T-cell (primary cell): Measurements from ENCODE around the gene HSPA1B. TPM values are rescaled to one million over a fixed set of nuclear protein-coding genes. Genes with fewer than 3 reads are reported as not detected.
A peak's percentile ranks its signal among the peaks of the same experiment; 100 is the strongest.
"Not testable (repeated sequence)": the region's sequence is repeated elsewhere in the genome, so short reads cannot be mapped to it uniquely, and the experiment has no call there.

ENCODE experiments used
- ATAC-seq, 4 experiments: fragments of 200-7000 bp in 3 of 4; fragments of 150-1000 bp in 1 of 4; cut with Tn5 transposase; replicated peaks in 1 of 4; 1 replicate in 3 of 4; 2 replicates in 1 of 4; pipeline ENCODE4 v1.10.0; 2021; ENCODE audit warnings: moderate library complexity in 3 of 4, mild to moderate bottlenecking in 2 of 4, moderate number of reproducible peaks in 1 of 4
- CTCF ChIA-PET, 2 donors: fragments of 300-600 bp; sonication (Branson Sonifier 250); formaldehyde crosslinking; loops; one replicate each; lab custom pipeline; 2022; ENCODE audit warnings: antibody characterized with exemption in 2 of 2; lab: Charles Lee
- POLR2A ChIA-PET, 2 donors: fragments of 300-600 bp; sonication (Branson Sonifier 250); formaldehyde crosslinking; loops; one replicate each; lab custom pipeline; 2022; ENCODE audit warnings: antibody characterized with exemption in 2 of 2; lab: Charles Lee
- DNase-seq, 35 experiments: peaks; one replicate each; pipeline versions ENCODE4 v3.0.0 to v3.0.0-alpha.2; 2013 to 2023
- H3K27ac ChIP-seq: one replicate; pipeline ENCODE4 v1.5.1; 2013; ENCODE audit warnings: low read length
- H3K27me3 ChIP-seq, 2 experiments: replicated peaks in 1 of 2; 1 replicate in 1 of 2; 2 replicates in 1 of 2; pipeline versions ENCODE4 v1.6.1 to v1.7.0; 2013; ENCODE audit warnings: low read length in 1 of 2, mixed read lengths in 1 of 2; ENCODE audit not compliant: control insufficient read depth in 2 of 2, insufficient read depth in 2 of 2; ENCODE audit errors: extremely low read depth in 1 of 2
- H3K36me3 ChIP-seq, 2 donors: 1 replicate in 1 of 2; 2 replicates in 1 of 2; pipeline versions ENCODE4 v1.6.1 to v1.7.0; 2013; ENCODE audit warnings: low read length in 1 of 2; ENCODE audit not compliant: control insufficient read depth in 2 of 2, insufficient read depth in 1 of 2; ENCODE audit errors: extremely low read depth in 1 of 2
- H3K4me1 ChIP-seq, 2 experiments: 1 replicate in 1 of 2; 2 replicates in 1 of 2; pipeline versions ENCODE4 v1.6.1 to v1.7.0; 2013; ENCODE audit warnings: low read length in 2 of 2, mixed read lengths in 1 of 2; ENCODE audit not compliant: insufficient read depth in 2 of 2, control insufficient read depth in 1 of 2; ENCODE audit errors: extremely low read depth in 1 of 2
- H3K4me3 ChIP-seq, 2 donors: 1 replicate in 1 of 2; 2 replicates in 1 of 2; pipeline versions ENCODE4 v1.5.1 to v1.7.0; 2013; ENCODE audit warnings: mild to moderate bottlenecking in 2 of 2, low read length in 1 of 2, moderate library complexity in 1 of 2; ENCODE audit not compliant: control insufficient read depth in 1 of 2; ENCODE audit errors: extremely low read depth in 1 of 2
- H3K9me3 ChIP-seq: 2 replicates; pipeline ENCODE4 v1.7.0; 2013
- H3K27ac Mint-ChIP-seq, 2 donors: one replicate each; pipeline ENCODE4 v1.8.0; 2020 to 2021; ENCODE audit warnings: mild to moderate bottlenecking in 2 of 2, mixed read lengths in 2 of 2
- H3K27me3 Mint-ChIP-seq, 2 donors: one replicate each; pipeline ENCODE4 v1.8.0; 2021 to 2022; ENCODE audit warnings: mixed read lengths in 2 of 2
- H3K36me3 Mint-ChIP-seq: one replicate; pipeline ENCODE4 v1.8.0; 2021; ENCODE audit warnings: mixed read lengths
- H3K4me1 Mint-ChIP-seq, 3 donors: one replicate each; pipeline ENCODE4 v1.8.0; 2020 to 2022; ENCODE audit warnings: mixed read lengths in 3 of 3, mild to moderate bottlenecking in 1 of 3
- H3K4me3 Mint-ChIP-seq, 3 donors: one replicate each; pipeline ENCODE4 v1.8.0; 2020 to 2022; ENCODE audit warnings: mild to moderate bottlenecking in 3 of 3, mixed read lengths in 3 of 3, moderate library complexity in 3 of 3
- H3K9me3 Mint-ChIP-seq, 3 donors: one replicate each; pipeline ENCODE4 v1.8.0; 2020 to 2022; ENCODE audit warnings: mixed read lengths in 3 of 3
- WGBS: methylation state at CpG from one replicate; pipeline ENCODE4 v1.1.5; 2013; ENCODE audit warnings: missing lambda C conversion rate; ENCODE audit not compliant: insufficient coverage; 5-methylcytosine and 5-hydroxymethylcytosine counted together
- total RNA-seq, 35 experiments: library from RNA in 6 of 35; stranded (reverse) in 6 of 35; fragments of 120-200 nt in 1 of 35; gene quantifications; one replicate each; pipeline versions ENCODE4 v1.2.1 to v1.2.4 and lab custom pipeline; 2013 to 2026

The HSPA1B gene
- total RNA-seq, 5 donors from 2014 or later (not counting 1 experiment from before 2014, with no cell fraction given): 6.3 to 105 (median 67.9) TPM

- H3K9me3 Mint-ChIP-seq, H3K27ac ChIP-seq, H3K36me3 ChIP-seq, H3K36me3 Mint-ChIP-seq, ATAC-seq, H3K27ac Mint-ChIP-seq, H3K27me3 Mint-ChIP-seq, DNase-seq, H3K27me3 ChIP-seq, POLR2A ChIA-PET, H3K4me3 ChIP-seq, H3K4me1 Mint-ChIP-seq, H3K4me1 ChIP-seq, CTCF ChIA-PET, H3K9me3 ChIP-seq, H3K4me3 Mint-ChIP-seq: not testable (repeated sequence)
- WGBS: 99% methylated on average over 20 of the region's 35 CpGs
These were observed 24.6 kb downstream of the HSPA1B start for GRCh38 chr6:31851980-31852718.

GRCh38 chr6:31857774-31858173 is 30.2 kb downstream of the HSPA1B start:
- ATAC-seq, H3K27ac ChIP-seq, POLR2A ChIA-PET, H3K27me3 ChIP-seq, H3K27me3 Mint-ChIP-seq, H3K9me3 ChIP-seq, H3K4me3 ChIP-seq, H3K4me1 ChIP-seq, H3K27ac Mint-ChIP-seq, H3K4me3 Mint-ChIP-seq, H3K9me3 Mint-ChIP-seq, DNase-seq: not testable (repeated sequence)
- Mint-ChIP-seq H3K4me1 (peaks cover 14 to 16% (median 14%) of the 10 kb centered on the region in 3 donors), H3K36me3 (peaks cover 28% of the 10 kb centered on the region)
- H3K36me3 ChIP-seq: peaks cover 10 to 26% of the 10 kb centered on the region in 2 donors
- CTCF ChIA-PET: interaction anchor here in 1 of 2 donors (0.6 kb wide), 1 partner anchor 149 kb away, joined by 4 read pairs; no protein-coding TSS in a partner anchor
- WGBS: 92% methylated on average over 8 of the region's 8 CpGs

GRCh38 chr6:31858707-31859106 is 31.2 kb downstream of the HSPA1B start:
- POLR2A ChIA-PET: interaction anchor here in 1 of 2 donors (0.6 kb wide), 2 partner anchors 117 to 198 kb away, joined by 3 to 6 read pairs; partner anchors contain the start of gene C6orf47

GRCh38 chr6:31859923-31860322 is 32.4 kb downstream of the HSPA1B start:
- no peak overlapping the region for H3K27ac Mint-ChIP-seq
- H3K4me3 ChIP-seq: no peak overlapping the region
- 94% methylated on average over 11 of the region's 11 CpGs for WGBS
- peaks cover 23 to 33% (median 23%) of the 10 kb centered on the region in 3 donors for H3K4me1 Mint-ChIP-seq
- ATAC-seq (no peak), DNase-seq (no peak)
- ChIA-PET POLR2A (interaction anchor here in 1 of 2 donors (1.2 kb wide), 1 partner anchor 25 kb away, joined by 8 read pairs; no protein-coding TSS in a partner anchor), CTCF (interaction anchor here (0.6 to 0.9 kb wide), 2 partner anchors 21 to 310 kb away, joined by 4 to 5 read pairs; no protein-coding TSS in a partner anchor)
- no peaks in the 10 kb centered on the region for H3K27me3 Mint-ChIP-seq
- H3K9me3 Mint-ChIP-seq: no peaks in the 10 kb centered on the region
- no peak overlapping the region for H3K27ac ChIP-seq
- peaks cover 0 to 3% of the 10 kb centered on the region in 2 experiments for H3K27me3 ChIP-seq
- H3K4me3 Mint-ChIP-seq: peak overlapping the region in 1 of 3 donors; percentile 28
- H3K9me3 ChIP-seq: no peaks in the 10 kb centered on the region
- H3K36me3 Mint-ChIP-seq: peaks cover 28% of the 10 kb centered on the region
- H3K36me3 ChIP-seq: peaks cover 10 to 26% of the 10 kb centered on the region in 2 donors
- peaks cover 10 to 26% of the 10 kb centered on the region in 2 experiments for H3K4me1 ChIP-seq

More at GRCh38 chr6:31858707-31859106, 31.2 kb downstream of the HSPA1B start:
- Mint-ChIP-seq H3K27ac (no peak overlapping the region), H3K4me1 (peaks cover 17 to 26% (median 18%) of the 10 kb centered on the region in 3 donors), H3K27me3 (no peaks in the 10 kb centered on the region), H3K9me3 (no peaks in the 10 kb centered on the region), H3K36me3 (peaks cover 28% of the 10 kb centered on the region), H3K4me3 (no peak overlapping the region)
- Histone ChIP-seq H3K36me3 (peaks cover 10 to 26% of the 10 kb centered on the region in 2 donors), H3K9me3 (no peaks in the 10 kb centered on the region), H3K27me3 (no peaks in the 10 kb centered on the region), H3K4me3 (no peak overlapping the region), H3K27ac (no peak overlapping the region), H3K4me1 (peaks cover 6 to 17% of the 10 kb centered on the region in 2 experiments)
- WGBS: 87% methylated on average over 3 of the region's 8 CpGs
- CTCF ChIA-PET: interaction anchor here in 1 of 2 donors (0.7 kb wide), 1 partner anchor 131 kb away, joined by 4 read pairs; no protein-coding TSS in a partner anchor
- no peak for DNase-seq
- ATAC-seq: no peak

DNA sequence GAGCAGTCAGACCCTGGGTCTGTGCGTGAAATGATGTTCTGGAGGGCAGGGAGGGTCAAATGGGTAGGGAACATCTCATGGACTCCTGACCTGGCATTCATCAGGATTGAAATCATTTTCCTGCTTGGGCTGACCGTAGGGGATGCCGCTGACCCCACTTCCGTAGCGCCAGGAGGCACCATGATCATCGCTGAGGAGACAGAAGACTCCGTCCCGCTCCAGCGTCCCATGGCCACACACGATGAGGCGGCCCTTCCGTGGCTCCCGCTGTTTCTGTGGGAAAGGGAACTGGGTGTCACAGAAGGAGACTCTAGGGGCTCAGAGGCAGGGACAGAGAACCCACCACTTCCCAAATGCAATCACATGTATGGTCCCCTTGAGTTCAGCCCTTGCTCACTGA is 32.8 kb downstream of the HSPA1B start:
- H3K27ac ChIP-seq: no peak overlapping the region
- H3K4me1 ChIP-seq: peaks cover 10 to 26% of the 10 kb centered on the region in 2 experiments
- no peak overlapping the region for H3K27ac Mint-ChIP-seq
- no peaks in the 10 kb centered on the region for H3K9me3 Mint-ChIP-seq
- H3K4me1 Mint-ChIP-seq: peaks cover 23 to 33% (median 23%) of the 10 kb centered on the region in 3 donors
- H3K36me3 ChIP-seq: peaks cover 10 to 26% of the 10 kb centered on the region in 2 donors
- no peak overlapping the region for H3K4me3 ChIP-seq
- WGBS: 99% methylated on average over 7 of the region's 13 CpGs
- ATAC-seq: no peak
- H3K27me3 Mint-ChIP-seq: no peaks in the 10 kb centered on the region
- no peak for DNase-seq
- no peaks in the 10 kb centered on the region for H3K9me3 ChIP-seq
- ChIA-PET CTCF (interaction anchor here in 1 of 2 donors (0.9 kb wide), 1 partner anchor 22 kb away, joined by 4 read pairs; no protein-coding TSS in a partner anchor), POLR2A (interaction anchor here in 1 of 2 donors (1.2 kb wide), 1 partner anchor 25 kb away, joined by 8 read pairs; no protein-coding TSS in a partner anchor)
- H3K36me3 Mint-ChIP-seq: peaks cover 28% of the 10 kb centered on the region
- H3K27me3 ChIP-seq: peaks cover 0 to 3% of the 10 kb centered on the region in 2 experiments
- no peak overlapping the region for H3K4me3 Mint-ChIP-seq

DNA sequence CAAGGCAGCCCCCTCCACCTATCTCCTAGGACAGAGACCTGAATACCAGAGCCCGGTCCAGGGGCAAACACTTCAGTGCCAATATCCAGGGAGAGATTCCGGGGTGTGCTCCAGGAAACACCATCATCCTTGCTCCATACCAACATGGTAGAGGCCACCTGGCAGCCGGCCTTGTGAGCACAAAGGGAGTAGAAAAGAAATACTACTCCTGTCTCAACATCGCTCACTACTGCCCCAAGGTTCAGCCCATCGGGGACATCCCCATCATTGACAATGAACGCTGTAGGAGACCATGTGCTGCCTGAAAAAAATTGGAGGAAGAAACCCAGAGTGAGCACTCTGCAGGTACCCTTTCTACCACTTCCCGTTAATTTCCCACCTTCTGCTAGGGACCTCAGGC is 33.6 kb downstream of the HSPA1B start:
- peaks cover 10 to 26% of the 10 kb centered on the region in 2 donors for H3K36me3 ChIP-seq
- Mint-ChIP-seq H3K4me3 (peak overlapping the region; percentile 91 to 97 (median 93)), H3K27me3 (no peaks in the 10 kb centered on the region), H3K9me3 (no peaks in the 10 kb centered on the region), H3K36me3 (peaks cover 28% of the 10 kb centered on the region), H3K4me1 (peaks cover 23 to 33% (median 23%) of the 10 kb centered on the region in 3 donors), H3K27ac (no peak overlapping the region)
- no peak overlapping the region for H3K27ac ChIP-seq
- POLR2A ChIA-PET: no interaction called here
- 88% methylated on average over 5 of the region's 7 CpGs for WGBS
- no peak overlapping the region for H3K4me3 ChIP-seq
- H3K4me1 ChIP-seq: peaks cover 10 to 26% of the 10 kb centered on the region in 2 experiments
- CTCF ChIA-PET: no interaction called here
- DNase-seq: no peak
- no peaks in the 10 kb centered on the region for H3K9me3 ChIP-seq
- H3K27me3 ChIP-seq: peaks cover 0 to 8% of the 10 kb centered on the region in 2 experiments
- ATAC-seq: no peak
